ENCODE measurements around the gene SLC6A17. TPM values are rescaled to one million over a fixed set of nuclear protein-coding genes. Genes with fewer than 3 reads are reported as not detected.

Gene SLC6A17
- total RNA-seq, 1 donor from 2014 or later = 1.7 TPM

DNA sequence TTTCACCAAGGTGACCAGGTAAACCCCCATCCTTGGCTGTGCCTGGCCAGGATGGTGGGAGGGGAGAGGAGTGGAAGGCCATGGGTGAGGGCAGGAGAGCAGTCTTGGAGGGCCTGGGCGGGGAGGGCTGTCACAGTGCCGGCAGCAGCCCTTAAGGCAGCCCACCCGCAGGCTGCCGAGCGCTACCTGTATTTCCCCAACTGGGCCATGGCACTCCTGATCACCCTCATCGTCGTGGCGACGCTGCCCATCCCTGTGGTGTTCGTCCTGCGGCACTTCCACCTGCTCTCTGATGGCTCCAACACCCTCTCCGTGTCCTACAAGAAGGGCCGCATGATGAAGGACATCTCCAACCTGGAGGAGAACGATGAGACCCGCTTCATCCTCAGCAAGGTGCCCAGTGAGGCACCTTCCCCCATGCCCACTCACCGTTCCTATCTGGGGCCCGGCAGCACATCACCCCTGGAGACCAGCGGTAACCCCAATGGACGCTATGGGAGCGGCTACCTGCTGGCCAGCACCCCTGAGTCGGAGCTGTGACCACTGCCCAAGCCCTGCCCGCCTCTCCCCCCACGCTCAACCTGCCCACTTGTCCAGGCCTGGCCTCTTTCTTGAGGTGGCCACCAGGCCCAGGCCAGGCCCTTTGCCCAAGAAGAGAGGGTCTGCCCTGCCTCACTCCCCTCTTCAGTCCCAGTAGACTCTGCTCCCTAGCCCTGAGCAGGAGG, 47.8 kb downstream of the SLC6A17 start:
- H3K27me3 ChIP-seq = no peaks in the 10 kb centered on the region
- no peak overlapping the region for H3K4me3 ChIP-seq
- no peaks in the 10 kb centered on the region for H3K9me3 ChIP-seq
- H3K4me1 ChIP-seq = peaks cover 1% of the 10 kb centered on the region
- no peaks in the 10 kb centered on the region for H3K36me3 ChIP-seq
- TF ChIP-seq, protein P1, sequence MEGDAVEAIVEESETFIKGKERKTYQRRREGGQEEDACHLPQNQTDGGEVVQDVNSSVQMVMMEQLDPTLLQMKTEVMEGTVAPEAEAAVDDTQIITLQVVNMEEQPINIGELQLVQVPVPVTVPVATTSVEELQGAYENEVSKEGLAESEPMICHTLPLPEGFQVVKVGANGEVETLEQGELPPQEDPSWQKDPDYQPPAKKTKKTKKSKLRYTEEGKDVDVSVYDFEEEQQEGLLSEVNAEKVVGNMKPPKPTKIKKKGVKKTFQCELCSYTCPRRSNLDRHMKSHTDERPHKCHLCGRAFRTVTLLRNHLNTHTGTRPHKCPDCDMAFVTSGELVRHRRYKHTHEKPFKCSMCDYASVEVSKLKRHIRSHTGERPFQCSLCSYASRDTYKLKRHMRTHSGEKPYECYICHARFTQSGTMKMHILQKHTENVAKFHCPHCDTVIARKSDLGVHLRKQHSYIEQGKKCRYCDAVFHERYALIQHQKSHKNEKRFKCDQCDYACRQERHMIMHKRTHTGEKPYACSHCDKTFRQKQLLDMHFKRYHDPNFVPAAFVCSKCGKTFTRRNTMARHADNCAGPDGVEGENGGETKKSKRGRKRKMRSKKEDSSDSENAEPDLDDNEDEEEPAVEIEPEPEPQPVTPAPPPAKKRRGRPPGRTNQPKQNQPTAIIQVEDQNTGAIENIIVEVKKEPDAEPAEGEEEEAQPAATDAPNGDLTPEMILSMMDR (IDR thresholded peaks at IDR 0.05) = no peak
- TF ChIP-seq POLR2A (IDR thresholded peaks at IDR 0.05) = no peak
- no peak for TF ChIP-seq POLR2AphosphoS5 (IDR thresholded peaks at IDR 0.05; ENCODE audit: insufficient read depth in 1 of 2, low read depth in 1 of 2)
- no peak overlapping the region for H3K27ac ChIP-seq
- intact Hi-C loops (cut with DNase I) = no loop called here
- DNase-seq (ENCODE audit: extremely low spot score in 2 of 2) = no peak

DNA sequence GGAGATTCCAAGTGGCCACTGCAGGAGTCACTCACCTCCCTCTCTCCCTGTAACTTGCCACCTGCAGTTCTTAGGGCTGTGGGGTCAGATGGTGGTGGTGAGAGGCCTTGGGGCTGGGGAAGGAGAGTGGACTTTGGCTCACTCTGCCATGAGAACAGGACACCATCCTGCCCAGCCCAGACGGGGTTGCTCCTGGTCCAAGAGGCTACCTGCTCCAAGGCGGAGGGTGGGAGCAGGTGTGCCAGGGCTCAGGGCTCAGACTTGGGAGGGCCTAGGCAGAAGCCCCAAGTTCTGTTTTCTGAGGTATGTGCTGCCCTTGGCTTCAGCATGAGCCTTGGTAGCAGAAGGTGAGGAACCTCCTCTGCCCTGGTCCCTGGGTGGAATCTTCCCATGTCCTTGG, 48.5 kb downstream of the SLC6A17 start:
- H3K27me3 ChIP-seq = no peaks in the 10 kb centered on the region
- H3K4me1 ChIP-seq = peaks cover 5% of the 10 kb centered on the region
- H3K9me3 ChIP-seq = no peaks in the 10 kb centered on the region
- H3K27ac ChIP-seq = no peak overlapping the region
- TF ChIP-seq POLR2A (IDR thresholded peaks at IDR 0.05) (no peak), POLR2AphosphoS5 (IDR thresholded peaks at IDR 0.05; ENCODE audit: insufficient read depth in 1 of 2, low read depth in 1 of 2) (no peak)
- TF ChIP-seq, protein P1 (IDR thresholded peaks at IDR 0.05) = no peak
- DNase-seq (ENCODE audit: extremely low spot score in 2 of 2) = no peak
- no peaks in the 10 kb centered on the region for H3K36me3 ChIP-seq
- intact Hi-C loops (cut with DNase I) = no loop called here
- no peak overlapping the region for H3K4me3 ChIP-seq

DNA sequence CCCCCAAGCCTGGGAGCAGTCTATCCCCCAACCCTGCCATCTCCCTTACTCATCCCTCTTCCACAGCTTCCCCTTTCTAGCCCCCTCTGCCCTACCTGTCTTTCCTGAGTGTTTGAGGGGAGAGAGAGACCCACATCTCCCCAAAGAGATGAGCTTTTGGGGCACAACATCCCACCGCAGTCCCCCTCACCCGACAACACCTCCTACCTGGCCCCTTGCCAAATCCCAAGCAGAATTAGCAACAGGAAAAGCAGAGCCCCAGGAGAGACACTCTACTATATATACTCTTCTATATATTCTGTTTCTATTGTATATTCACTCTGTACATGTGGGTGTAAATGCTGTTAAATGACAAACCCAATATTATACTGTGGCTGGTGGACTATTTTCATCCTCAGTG, 49.9 kb downstream of the SLC6A17 start:
- Histone ChIP-seq H3K9me3 (no peaks in the 10 kb centered on the region), H3K4me1 (peaks cover 5% of the 10 kb centered on the region), H3K36me3 (no peaks in the 10 kb centered on the region), H3K4me3 (no peak overlapping the region), H3K27ac (no peak overlapping the region), H3K27me3 (no peaks in the 10 kb centered on the region)
- intact Hi-C loops (cut with DNase I) = no loop called here
- DNase-seq (ENCODE audit: extremely low spot score in 2 of 2) = no peak
- no peak for TF ChIP-seq POLR2AphosphoS5 (IDR thresholded peaks at IDR 0.05; ENCODE audit: insufficient read depth in 1 of 2, low read depth in 1 of 2)
- TF ChIP-seq, protein P1 (IDR thresholded peaks at IDR 0.05) = no peak
- TF ChIP-seq POLR2A (IDR thresholded peaks at IDR 0.05) = no peak

DNA sequence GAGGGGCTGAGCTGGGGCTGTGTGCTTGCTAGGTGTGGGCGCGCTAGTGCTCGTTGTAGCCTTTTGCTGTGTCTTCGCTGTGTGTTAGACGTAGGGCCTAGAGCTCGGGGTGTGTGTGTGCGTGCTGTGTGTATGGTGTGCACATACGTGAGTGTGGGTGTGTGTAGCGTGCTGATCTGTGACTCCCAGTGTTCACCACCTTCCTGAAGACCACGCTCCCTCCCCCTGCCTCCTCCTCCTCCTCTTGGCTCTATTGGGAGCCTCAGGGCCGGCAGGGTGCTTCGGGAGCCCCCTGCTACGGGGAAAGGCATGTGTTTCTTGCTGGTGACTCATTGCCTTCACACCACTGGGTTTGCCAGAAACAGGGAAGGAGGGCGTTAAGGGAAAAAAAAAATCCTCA, 50.4 kb downstream of the SLC6A17 start:
- DNase-seq (ENCODE audit: extremely low spot score in 2 of 2) = no peak
- H3K27me3 ChIP-seq = no peaks in the 10 kb centered on the region
- H3K9me3 ChIP-seq = no peaks in the 10 kb centered on the region
- H3K4me3 ChIP-seq = no peak overlapping the region
- H3K4me1 ChIP-seq = peaks cover 5% of the 10 kb centered on the region
- TF ChIP-seq, protein P1 (IDR thresholded peaks at IDR 0.05) = no peak
- TF ChIP-seq POLR2A (IDR thresholded peaks at IDR 0.05) (no peak), POLR2AphosphoS5 (IDR thresholded peaks at IDR 0.05; ENCODE audit: insufficient read depth in 1 of 2, low read depth in 1 of 2) (no peak)
- intact Hi-C loops (cut with DNase I) = no loop called here
- no peaks in the 10 kb centered on the region for H3K36me3 ChIP-seq
- H3K27ac ChIP-seq = no peak overlapping the region

DNA sequence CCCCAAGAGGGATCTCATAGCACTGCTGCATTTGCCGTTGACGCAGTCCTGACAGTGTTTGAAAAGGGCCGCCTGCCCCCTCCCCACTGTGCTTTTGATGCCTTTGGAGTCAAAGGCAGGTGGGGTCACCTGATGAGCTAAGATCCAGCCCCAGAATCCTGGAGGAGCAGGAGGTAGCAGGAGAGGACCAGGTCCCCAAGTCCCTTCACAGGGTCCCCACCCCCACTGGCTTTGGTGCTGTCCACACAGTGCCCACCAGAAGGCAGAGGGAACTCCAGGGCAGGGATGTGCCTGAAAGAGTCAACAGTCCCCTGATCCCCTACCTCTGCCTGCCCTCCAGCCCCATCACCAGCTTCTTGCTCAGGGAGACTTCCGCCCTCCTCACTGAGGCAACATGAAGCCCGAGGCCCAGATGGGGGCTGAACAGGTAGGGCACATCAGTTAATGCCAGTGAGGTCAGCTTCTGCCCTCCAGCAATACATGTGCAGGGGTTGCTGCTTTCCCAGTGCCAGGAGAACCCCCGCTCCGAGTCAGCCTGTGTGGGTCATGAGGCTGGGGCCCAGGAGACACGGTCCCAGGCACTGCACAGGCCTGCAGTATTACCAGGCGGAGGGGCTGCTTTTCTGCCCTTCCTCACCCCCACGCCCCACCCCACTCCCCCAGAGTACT, 51.0 kb downstream of the SLC6A17 start:
- intact Hi-C loops (cut with DNase I) = no loop called here
- Histone ChIP-seq H3K4me3 (no peak overlapping the region), H3K9me3 (no peaks in the 10 kb centered on the region), H3K36me3 (no peaks in the 10 kb centered on the region), H3K4me1 (peaks cover 5% of the 10 kb centered on the region), H3K27ac (no peak overlapping the region), H3K27me3 (no peaks in the 10 kb centered on the region)
- TF ChIP-seq POLR2AphosphoS5 (IDR thresholded peaks at IDR 0.05; ENCODE audit: insufficient read depth in 1 of 2, low read depth in 1 of 2) = no peak
- TF ChIP-seq, protein P1 (IDR thresholded peaks at IDR 0.05) = no peak
- TF ChIP-seq POLR2A (IDR thresholded peaks at IDR 0.05) = no peak
- no peak for DNase-seq (ENCODE audit: extremely low spot score in 2 of 2)
